HepG2 (cell line): ENCODE measurements around the gene ZNF134. TPM values are rescaled to one million over a fixed set of nuclear protein-coding genes. Genes with fewer than 3 reads are reported as not detected.

ENCODE experiments used
- ATAC-seq: fragments of 200-7000 bp; cut with Tn5 transposase; 3 replicates; pipeline ENCODE4 v1.9.1; 2020; ENCODE audit warnings: mild to moderate bottlenecking, moderate library complexity
- BruUV-seq: library from RNA; stranded (reverse); fragments of 400-500 nt; replicated peaks from 2 replicates; lab custom pipeline; 2021; lab: Mats Ljungman, UMichigan
- CTCF ChIA-PET: fragments of 300-600 bp; formaldehyde crosslinking; extraction: SDS; loops from one replicate; lab custom pipeline; 2021; ENCODE audit warnings: low total read pairs, inconsistent platforms, low intra/inter-chr PET ratio; lab: Yijun Ruan, JAX
- POLR2A ChIA-PET: fragments of 350-600 bp; sonication (Branson Sonifier 250); formaldehyde crosslinking; loops from one replicate; lab custom pipeline; 2020; ENCODE audit warnings: antibody characterized with exemption, inconsistent platforms; lab: Yijun Ruan, JAX
- DNase-seq: peaks from one replicate; pipeline ENCODE4 v3.0.0-alpha.2; 2015; ENCODE audit warnings: low spot score
- FAIRE-seq: peaks from 3 replicates; lab custom pipeline; 2011; peaks lifted over from hg19 to GRCh38; lab: Jason Lieb, UNC
- H2AFZ ChIP-seq: one replicate; pipeline ENCODE4 v1.6.1; 2011; ENCODE audit warnings: low read length, inconsistent platforms
- H3K27ac ChIP-seq: fragments of 300-600 bp; 3 replicates; pipeline ENCODE4 v1.8.0; 2011; ENCODE audit warnings: mixed run types, mild to moderate bottlenecking, mixed read lengths, low read length, inconsistent platforms; ENCODE audit not compliant: insufficient read depth; ENCODE audit errors: extremely low read length
- H3K27me3 ChIP-seq, 2 experiments: fragments of 200-600 bp in 1 of 2; 2 replicates in 1 of 2; 3 replicates in 1 of 2; pipeline versions ENCODE4 v1.6.0 to v1.8.0; 2011; ENCODE audit warnings: low read length in 2 of 2, mild to moderate bottlenecking in 2 of 2, moderate library complexity in 2 of 2, inconsistent platforms in 1 of 2; ENCODE audit not compliant: insufficient read depth in 2 of 2, control insufficient read depth in 1 of 2
- H3K36me3 ChIP-seq, 2 experiments: fragments of 200-600 bp in 1 of 2; replicated peaks in 1 of 2; 2 replicates in 1 of 2; 3 replicates in 1 of 2; pipeline versions ENCODE4 v1.5.1 to v1.8.0; 2011; ENCODE audit warnings: low read length in 2 of 2, inconsistent platforms in 1 of 2; ENCODE audit not compliant: insufficient read depth in 2 of 2, control insufficient read depth in 1 of 2
- H3K4me1 ChIP-seq: 2 replicates; pipeline ENCODE4 v1.5.1; 2012; ENCODE audit warnings: low read length, inconsistent platforms; ENCODE audit not compliant: insufficient read depth
- H3K4me2 ChIP-seq: 2 replicates; pipeline ENCODE4 v1.6.0; 2011; ENCODE audit warnings: low read depth, low read length, inconsistent platforms
- H3K4me3 ChIP-seq, 3 experiments: fragments of 200-600 bp in 1 of 3; sonication (generic), shearing (Covaris generic) in 1 of 3; replicated peaks in 1 of 3; 2 replicates each; pipeline ENCODE4 v1.5.1; 2011 to 2016; ENCODE audit warnings: low read length in 3 of 3, inconsistent platforms in 2 of 3, low read depth in 2 of 3, mild to moderate bottlenecking in 2 of 3, control low read depth in 1 of 3, mixed read lengths in 1 of 3; ENCODE audit not compliant: insufficient read depth in 1 of 3
- H3K79me2 ChIP-seq: one replicate; pipeline ENCODE4 v1.6.1; 2011; ENCODE audit warnings: low read length, inconsistent platforms; ENCODE audit not compliant: insufficient read depth
- H3K9ac ChIP-seq: 2 replicates; pipeline ENCODE4 v1.6.0; 2011; ENCODE audit warnings: mild to moderate bottlenecking, low read depth, low read length, inconsistent platforms; ENCODE audit not compliant: insufficient read depth
- H3K9me3 ChIP-seq: 2 replicates; pipeline ENCODE4 v1.5.1; 2012; ENCODE audit warnings: mild to moderate bottlenecking, low read length
- H4K20me1 ChIP-seq: 2 replicates; pipeline ENCODE4 v1.6.0; 2011; ENCODE audit warnings: inconsistent platforms, mild to moderate bottlenecking, low read length, moderate library complexity; ENCODE audit not compliant: insufficient read depth
- CBX5 ChIP-seq: sonication (generic); formaldehyde crosslinking; IDR thresholded peaks from 2 replicates; pipeline ENCODE4 v1.4.0; 2020; ENCODE audit warnings: missing genetic modification reagents, borderline replicate concordance
- KIAA2018 ChIP-seq: sonication (generic); formaldehyde crosslinking; IDR thresholded peaks from 2 replicates; pipeline ENCODE4 v1.5.0; 2020; ENCODE audit warnings: mild to moderate bottlenecking, missing genetic modification reagents, borderline replicate concordance
- RAD21 ChIP-seq: fragments of 450-650 bp; formaldehyde crosslinking; IDR thresholded peaks from 2 replicates; pipeline ENCODE4 v1.5.0; 2020; ENCODE audit warnings: mild to moderate bottlenecking
- ZNF446 ChIP-seq: sonication (generic); formaldehyde crosslinking; IDR thresholded peaks from 2 replicates; pipeline ENCODE4 v1.5.0; 2020; ENCODE audit warnings: mild to moderate bottlenecking, missing genetic modification reagents
- in situ Hi-C: cut with HindIII; loops from 2 replicates; pipeline ENCODE4 v1.10.0; 2017; ENCODE audit warnings: low pct_unique_long_range_greater_than_20kb; ENCODE audit not compliant: extremely low pct_ligation_motif_present
- intact Hi-C: fragments of 100-400 bp; cut with micrococcal nuclease; formaldehyde crosslinking; loops from one replicate; pipeline ENCODE4 v1.10.0; 2022; ENCODE audit not compliant: unreplicated experiment
- polyA plus RNA-seq, 8 experiments: library from polyadenylated mRNA; depleted of rRNA in 3 of 8; stranded (reverse) in 7 of 8; unstranded in 1 of 8; fragments of >200 nt; fragmentation: Illumina TruSeq in 4 of 8; extraction: Trizol in 4 of 8; gene quantifications; 2 replicates each; pipeline versions ENCODE4 v1.2.1 to v1.2.3, GENCODE V29; 2011 to 2016; ENCODE audit warnings: low read depth in 4 of 8, missing spikeins in 1 of 8, mixed read lengths in 1 of 8; ENCODE audit not compliant: insufficient read depth in 1 of 8
- total RNA-seq, 5 experiments: library from RNA; depleted of rRNA; stranded (reverse); fragments of >200 nt; fragmentation: Illumina TruSeq; extraction: Trizol; gene quantifications; 2 replicates each; pipeline ENCODE4 v1.2.3, GENCODE V29; 2016; ENCODE audit warnings: low read depth in 1 of 5

The ZNF134 gene
- total and polyA plus RNA-seq, 2 of the 13 experiments (the other 11 are each of a cell fraction or from before 2014, with no cell fraction given), result 6.8 to 17.1 TPM

- TF ChIP-seq ZNF446 (no peak), KIAA2018 (CRISPR knock-in tag) (no peak), CBX5 (peak; percentile 95)
These were observed 47.4 kb upstream of the ZNF134 start (continued) for GRCh38 chr19:57566396-57567265.

GRCh38 chr19:57570707-57571106 is 43.3 kb upstream of the ZNF134 start:
- peaks cover 13 to 39% of the 10 kb centered on the region in 2 experiments for H3K36me3 ChIP-seq

More at GRCh38 chr19:57570707-57571106, 43.3 kb upstream of the ZNF134 start:
- CTCF ChIA-PET, result no interaction called here
- in situ Hi-C loops (loop anchor here (10.0 kb wide), 1 partner anchor 584 kb away; the partner anchor contains the start of gene ZNF329), intact Hi-C loops (no loop called here)
- no peaks in the 10 kb centered on the region for H3K79me2 ChIP-seq
- no peak overlapping the region for H3K4me3 ChIP-seq
- no TSS peak for BruUV-seq
- H3K4me1 ChIP-seq, result no peaks in the 10 kb centered on the region
- H3K27me3 ChIP-seq, result no peaks in the 10 kb centered on the region
- DNase-seq (no peak), ATAC-seq (no peak), FAIRE-seq (no peak)
- no peak overlapping the region for H3K27ac ChIP-seq
- no peak for TF ChIP-seq RAD21
- H4K20me1 ChIP-seq, result no peaks in the 10 kb centered on the region
- H3K9me3 ChIP-seq, result peaks cover 96% of the 10 kb centered on the region
- H3K9ac ChIP-seq, result no peak overlapping the region
- no peak overlapping the region for H3K4me2 ChIP-seq
- H2AFZ ChIP-seq, result no peak overlapping the region
- POLR2A ChIA-PET, result no interaction called here
